Measurements from ENCODE around the gene ZNF619.

Gene ZNF619

GRCh38 chr3:40465456-40465855 is 11.5 kb upstream of the ZNF619 start:
- no peak for DNase-seq

- no peak for DNase-seq
These were observed 8.9 kb upstream of the ZNF619 start for GRCh38 chr3:40468018-40468417.

- DNase-seq, result no peak
These were observed 6.2 kb upstream of the ZNF619 start for GRCh38 chr3:40470701-40471100.

GRCh38 chr3:40477666-40478065 is 744 bp downstream of the ZNF619 start:
- peak; percentile 44 to 55 for DNase-seq

GRCh38 chr3:40487172-40487571 is 10.2 kb downstream of the ZNF619 start:
- no peak for DNase-seq

- DNase-seq, result no peak
These were observed 14.0 kb downstream of the ZNF619 start for GRCh38 chr3:40490916-40491315.

GRCh38 chr3:40494698-40495097 is 17.8 kb downstream of the ZNF619 start:
- DNase-seq, result no peak

- no peak for DNase-seq
These were observed 20.4 kb downstream of the ZNF619 start for GRCh38 chr3:40497288-40497687.

GRCh38 chr3:40499952-40500351 is 23.0 kb downstream of the ZNF619 start:
- DNase-seq, result no peak

GRCh38 chr3:40502034-40502433 is 25.1 kb downstream of the ZNF619 start:
- DNase-seq, result no peak

GRCh38 chr3:40504636-40505430 is 27.9 kb downstream of the ZNF619 start:
- DNase-seq, result peak in 1 of 2 experiments; percentile 3

- DNase-seq, result peak; percentile 40 to 46
These were observed 28.9 kb downstream of the ZNF619 start, which contains the start of gene ZNF620 for GRCh38 chr3:40505599-40506462. Gene ZNF620 (plus strand): TSS chr3:40506039. CDS start chr3:40506353, 314 bp downstream.

GRCh38 chr3:40511031-40511718 is 34.3 kb downstream of the ZNF619 start:
- DNase-seq, result no peak

GRCh38 chr3:40516201-40516600 is 39.3 kb downstream of the ZNF619 start:
- DNase-seq, result no peak

- DNase-seq, result no peak
These were observed 41.1 kb downstream of the ZNF619 start for GRCh38 chr3:40518067-40518466.

GRCh38 chr3:40518848-40519247 is 41.9 kb downstream of the ZNF619 start:
- DNase-seq, result no peak

- no peak for DNase-seq
These were observed 44.3 kb downstream of the ZNF619 start for GRCh38 chr3:40521254-40521653.

- no peak for DNase-seq
These were observed 46.9 kb downstream of the ZNF619 start for GRCh38 chr3:40523781-40524180.

- peak in 1 of 2 experiments; percentile 53 for DNase-seq
These were observed 47.3 kb downstream of the ZNF619 start for GRCh38 chr3:40524222-40524567.

GRCh38 chr3:40524568-40525285 is 47.8 kb downstream of the ZNF619 start, which contains the start of gene ZNF621:
Gene ZNF621 (plus strand): TSS chr3:40524960. CDS start chr3:40525841, 881 bp downstream.
- DNase-seq, result peak; percentile 82 to 83

GRCh38 chr3:40528426-40528825 is 51.5 kb downstream of the ZNF619 start:
- no peak for DNase-seq

GRCh38 chr3:40532252-40532651 is 55.3 kb downstream of the ZNF619 start:
- no peak for DNase-seq

- DNase-seq, result no peak
These were observed 57.4 kb downstream of the ZNF619 start for GRCh38 chr3:40534283-40534682.

Data from AML-193 (cell line).